GM21723 (cell line): ENCODE data around the gene SERTAD1.
"Not testable (repeated sequence)": the region's sequence is repeated elsewhere in the genome, so short reads cannot be mapped to it uniquely, and the experiment has no call there.

ENCODE experiments used
- ATAC-seq: cut with Tn5 transposase; IDR thresholded peaks from one replicate; pipeline ENCODE4 v1.9.1; 2021; ENCODE audit warnings: mild to moderate bottlenecking, moderate library complexity; ENCODE audit not compliant: unreplicated experiment

SERTAD1 gene

DNA sequence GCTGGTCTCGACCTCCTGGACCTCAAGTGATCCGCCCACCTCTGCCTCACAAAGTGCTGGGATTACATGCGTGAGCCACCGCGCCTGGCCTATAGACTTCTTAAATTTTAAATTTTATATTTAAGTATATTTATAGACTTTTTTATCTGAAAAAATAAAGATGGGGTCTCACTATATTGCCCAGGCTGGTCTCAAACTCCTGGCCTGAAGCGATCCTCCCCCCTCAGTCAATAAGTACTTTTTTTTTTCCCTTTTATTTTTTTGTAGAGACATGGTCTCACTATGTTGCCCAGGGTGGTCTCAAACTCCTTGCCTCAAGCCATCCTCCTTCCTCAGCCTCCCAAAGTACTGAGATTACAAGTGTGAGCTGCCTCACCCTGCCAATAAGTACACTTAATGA, 1.9 kb downstream of the SERTAD1 start:
- ATAC-seq: no peak

DNA sequence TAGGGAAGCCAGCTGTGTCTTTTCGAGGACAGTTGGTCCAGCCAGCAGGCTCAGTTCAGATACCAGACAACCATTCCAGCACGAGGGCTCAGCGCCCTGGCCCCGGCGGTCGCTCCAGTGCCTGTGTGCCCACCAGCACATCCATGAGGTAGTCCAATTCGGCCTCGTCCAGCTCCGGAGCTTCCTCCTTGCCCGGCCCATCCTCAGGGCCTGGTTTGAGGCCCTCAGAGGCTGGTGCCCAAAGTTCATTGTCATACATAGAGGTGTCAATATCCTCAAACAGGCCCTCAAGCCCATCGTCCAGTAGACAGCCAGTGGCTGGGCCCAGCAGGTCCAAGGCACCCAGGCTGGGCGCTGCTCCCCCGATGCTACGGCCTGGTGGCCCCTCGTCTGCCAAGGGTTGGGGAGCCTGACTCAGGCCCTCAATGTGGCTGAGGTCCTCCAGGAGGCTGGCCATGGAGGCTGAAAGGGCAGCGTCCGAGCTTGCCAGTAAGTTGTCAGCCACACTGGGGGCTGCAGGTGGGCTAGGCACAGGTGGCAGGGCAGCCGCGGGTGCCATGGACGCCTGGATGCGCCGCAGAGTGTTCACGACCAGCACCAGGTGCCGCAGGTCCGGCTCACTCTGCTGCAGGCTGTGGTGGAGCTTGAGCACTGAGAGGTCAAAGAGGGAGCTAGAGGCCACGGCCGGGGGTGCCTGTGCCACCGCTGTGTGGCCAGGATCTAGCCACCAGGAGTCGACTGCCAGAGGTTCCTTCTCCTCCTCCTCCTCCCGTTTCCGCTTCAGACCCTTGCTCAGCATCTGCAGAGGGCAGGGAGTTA, 2.8 kb downstream of the SERTAD1 start:
- ATAC-seq: no peak

DNA sequence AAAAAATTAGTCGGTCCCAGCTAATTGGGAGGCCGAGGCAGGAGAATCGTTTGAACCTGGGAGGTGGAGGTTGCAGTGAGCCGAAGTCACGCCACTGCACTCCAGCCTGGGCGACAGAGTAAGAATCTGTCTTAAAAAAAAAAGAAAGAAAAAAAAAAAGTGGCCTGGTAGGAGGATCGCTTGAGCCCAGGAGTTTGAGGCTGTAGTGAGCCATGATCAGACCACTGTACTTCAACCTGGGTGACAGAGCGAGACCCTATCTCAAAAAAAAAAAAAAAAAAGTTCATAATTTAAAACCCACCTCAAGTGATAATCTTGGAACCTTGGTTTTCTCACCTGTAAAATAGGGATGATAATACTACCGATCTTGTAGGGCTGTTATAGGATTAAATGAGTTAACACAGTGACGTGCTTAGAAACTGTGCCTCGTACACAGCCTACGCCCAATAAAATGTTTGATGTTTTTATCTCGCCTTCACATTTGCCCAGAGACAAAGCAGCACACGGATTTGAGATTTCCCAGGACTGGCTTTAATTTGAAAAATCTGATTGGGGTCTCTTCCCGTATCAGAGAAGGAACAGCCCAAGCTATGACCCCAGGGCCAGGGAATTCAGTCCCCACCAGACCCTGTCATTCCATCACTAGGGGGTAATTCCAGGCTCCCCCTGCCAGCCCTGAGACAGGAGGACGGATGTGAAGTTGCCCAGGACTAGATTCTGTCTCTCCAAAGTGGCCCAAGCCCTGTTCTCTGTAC, 3.6 kb downstream of the SERTAD1 start:
- no peak for ATAC-seq

DNA sequence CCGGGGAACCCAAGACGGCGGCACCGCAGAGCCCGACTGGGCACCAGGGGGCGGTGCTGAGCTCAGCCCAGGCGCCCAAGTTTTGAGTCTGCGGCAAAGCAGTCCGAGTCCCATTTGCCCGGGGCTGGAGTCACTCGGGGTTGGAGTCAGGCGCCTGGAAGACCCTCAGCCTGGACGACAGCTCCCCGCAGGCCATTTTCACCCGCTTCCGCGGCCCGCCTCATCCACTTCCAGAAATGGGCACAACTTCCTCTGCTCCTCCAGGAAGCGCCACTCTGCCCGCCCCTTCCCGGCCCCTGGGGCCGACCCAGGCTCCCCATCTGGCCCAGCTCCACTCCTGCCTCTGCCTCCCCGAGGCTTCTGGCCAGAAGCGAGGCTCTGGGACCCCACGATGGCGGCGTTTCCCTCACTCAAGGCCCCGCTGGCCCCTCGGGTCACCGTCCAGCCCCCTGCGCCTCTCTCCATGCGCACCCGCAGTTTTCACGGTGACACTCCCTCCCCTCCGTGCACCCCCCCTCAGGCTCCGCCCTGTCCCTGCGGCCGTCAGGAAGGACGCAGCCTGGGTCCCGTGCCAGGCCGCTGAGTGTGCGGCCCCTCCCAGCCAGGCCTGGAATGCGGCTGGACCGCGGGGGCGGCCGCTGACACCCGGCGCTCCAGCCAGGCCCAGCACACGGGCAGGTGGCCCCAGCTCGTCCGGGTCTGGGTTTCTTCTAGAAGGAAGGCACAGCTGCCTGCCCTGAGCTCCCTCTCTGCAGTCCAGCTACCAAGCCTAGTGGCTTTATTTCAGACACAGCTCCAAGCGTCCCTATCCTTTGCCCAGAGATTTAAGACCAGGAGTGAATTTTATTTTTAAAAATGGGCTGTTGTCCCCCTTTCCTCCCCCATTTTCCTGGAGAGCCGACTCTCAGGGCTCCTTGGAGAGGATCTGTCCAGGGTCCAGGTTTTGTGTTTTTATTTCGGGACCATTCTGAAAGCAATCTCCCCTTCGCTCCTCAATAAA, 4.7 kb downstream of the SERTAD1 start:
- ATAC-seq: peak; percentile 43

DNA sequence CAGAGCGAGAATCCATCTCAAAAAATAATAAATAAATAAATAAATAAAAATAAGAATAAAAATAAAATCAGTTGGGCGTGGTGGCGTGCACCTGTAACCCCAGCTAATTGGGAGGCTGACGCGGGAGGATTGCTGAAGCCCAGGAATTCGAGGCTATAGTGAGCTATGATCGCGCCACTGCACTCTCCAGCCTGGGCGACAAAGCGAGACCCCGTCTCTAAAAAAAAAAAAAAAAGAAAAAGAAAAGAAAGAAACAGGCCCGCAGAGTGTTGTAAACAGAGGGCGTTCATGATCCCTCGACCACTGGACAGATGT, 5.4 kb downstream of the SERTAD1 start:
- no peak for ATAC-seq

DNA sequence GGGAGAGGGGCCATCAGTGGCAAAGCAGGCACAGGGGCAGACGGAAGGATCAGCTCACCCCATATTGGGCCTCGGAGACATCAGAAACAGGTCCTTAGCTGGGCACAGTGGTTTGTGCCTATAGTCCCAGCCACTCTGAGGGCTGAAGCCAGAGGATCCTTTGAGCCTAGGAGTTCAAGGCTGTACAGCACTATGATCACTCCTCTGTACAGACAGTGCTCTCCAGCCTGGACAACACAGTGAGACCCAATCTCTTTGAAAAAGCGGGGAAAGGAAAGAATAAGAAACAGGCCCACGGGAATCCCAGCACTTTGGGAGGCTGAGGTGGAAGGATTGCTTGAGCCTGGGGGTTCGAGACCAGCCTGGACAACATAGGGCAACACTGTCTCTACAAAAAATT, 6.0 kb downstream of the SERTAD1 start:
- ATAC-seq: no peak

DNA sequence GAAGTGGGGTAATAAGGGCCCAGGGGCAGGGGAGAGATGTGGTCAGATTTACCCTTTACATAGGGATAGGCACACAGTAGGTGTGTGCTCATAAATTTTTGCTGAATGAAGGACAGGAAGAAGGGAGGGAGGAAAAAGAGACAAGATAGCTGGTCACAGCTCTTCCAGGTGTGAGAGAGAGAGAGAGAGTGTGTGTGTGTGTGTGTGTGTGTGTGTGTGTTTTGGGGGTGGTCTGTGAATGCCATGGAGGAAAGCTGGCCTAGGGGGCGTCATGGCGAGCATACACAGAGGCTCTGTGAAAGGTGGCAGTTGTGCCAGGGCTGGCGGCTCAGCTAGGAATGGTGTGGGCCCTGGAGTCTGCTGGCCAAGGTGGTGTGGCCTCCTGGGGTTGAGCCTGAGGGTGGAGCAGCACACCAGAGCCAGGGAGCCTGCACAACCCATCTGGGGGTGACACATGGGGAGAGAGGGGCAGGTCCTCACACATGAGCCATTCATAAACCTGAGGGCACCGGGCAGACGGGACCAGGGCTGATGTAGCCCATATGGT, 6.7 kb downstream of the SERTAD1 start:
- no peak for ATAC-seq

DNA sequence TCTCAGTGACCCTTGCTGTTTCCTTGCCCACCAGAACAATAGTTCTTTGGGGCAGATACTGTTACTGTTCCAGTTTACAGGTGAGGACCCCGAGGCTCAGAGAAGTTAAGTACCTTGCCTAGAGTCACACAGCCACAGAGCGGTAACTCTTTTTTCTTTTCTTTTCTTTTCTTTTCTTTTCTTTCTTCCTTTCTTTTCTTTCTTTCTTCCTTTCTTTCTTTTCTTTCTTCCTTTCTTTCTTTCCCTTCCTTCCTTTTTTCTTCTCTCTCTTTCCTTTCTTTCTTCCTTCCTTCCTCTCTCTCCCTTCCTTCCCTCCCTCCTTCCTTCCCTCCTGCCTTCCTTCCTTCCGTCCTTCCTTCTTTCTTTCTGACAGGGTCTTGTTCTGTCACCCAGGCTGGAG, 7.8 kb downstream of the SERTAD1 start:
- ATAC-seq: no peak

DNA sequence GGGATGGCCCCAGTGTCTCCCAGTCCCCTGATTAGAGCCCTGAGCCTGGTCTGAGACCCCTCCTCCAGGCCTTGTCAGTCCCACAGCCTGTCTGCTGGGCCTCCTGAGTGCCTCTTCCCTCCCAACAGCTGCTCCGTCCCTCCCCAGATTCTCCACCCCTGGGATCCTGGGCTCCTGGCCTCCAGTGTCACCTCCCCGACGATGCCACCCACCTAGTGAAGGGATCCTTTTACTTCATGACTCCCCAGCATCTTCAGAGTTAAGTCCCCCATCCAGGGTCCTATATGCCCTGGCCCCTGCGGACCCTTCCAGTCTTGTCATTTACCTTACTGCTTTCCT, 8.2 kb downstream of the SERTAD1 start:
- ATAC-seq: no peak

DNA sequence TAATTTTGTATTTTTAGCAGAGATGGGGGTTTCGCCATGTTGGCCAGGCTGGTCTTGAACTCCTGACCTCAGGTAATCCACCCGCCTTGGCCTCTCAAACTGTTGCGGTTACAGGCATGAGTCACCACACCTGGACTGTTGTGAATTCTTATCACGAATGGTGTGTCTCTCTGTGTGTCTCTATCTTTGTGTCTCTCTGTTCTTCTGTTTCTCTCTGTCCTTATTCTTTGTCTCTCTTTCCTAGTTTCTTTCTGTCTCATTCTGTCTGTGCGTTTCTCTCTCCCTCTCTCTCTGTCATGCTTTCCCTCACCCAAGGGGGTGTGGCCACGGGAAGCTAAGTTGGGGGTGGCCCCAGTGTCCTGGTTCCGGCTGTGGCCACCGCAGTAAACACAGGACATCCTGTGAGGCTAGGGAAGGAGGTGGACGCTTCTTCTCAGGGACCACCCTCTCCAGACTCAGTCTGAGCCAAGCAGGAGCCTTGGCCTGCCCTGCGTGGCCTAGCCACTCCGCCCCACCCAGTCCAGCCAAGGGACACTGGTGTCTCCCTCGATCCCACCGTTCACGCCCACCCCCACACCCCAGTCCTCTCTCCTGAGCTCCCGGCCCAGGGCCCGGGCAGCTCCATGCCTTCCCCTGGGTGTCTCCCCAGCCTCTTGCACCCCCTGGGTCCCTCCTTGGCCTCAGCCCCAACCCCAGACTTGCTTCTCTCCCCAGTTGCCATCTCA, 8.7 kb downstream of the SERTAD1 start:
- ATAC-seq: no peak

DNA sequence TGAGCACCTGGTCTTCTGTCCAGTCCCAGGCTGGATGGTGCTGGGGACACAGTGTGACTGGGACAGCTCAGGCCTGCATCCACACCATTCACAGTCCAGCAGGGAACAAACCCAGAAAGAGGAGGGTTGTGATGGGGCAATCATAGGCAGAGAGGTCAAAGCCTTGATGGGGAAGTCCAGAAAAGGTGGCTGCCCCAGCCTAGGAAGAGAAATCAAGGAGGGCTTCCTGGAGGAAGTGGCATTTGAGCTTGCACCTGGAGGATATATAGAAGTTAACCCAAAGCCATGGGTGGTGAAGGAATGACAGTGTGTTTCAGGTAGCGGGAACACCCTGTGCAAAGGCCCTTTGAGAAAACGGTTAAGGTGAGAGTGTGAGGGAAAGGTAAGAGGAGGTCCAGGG, 10.0 kb downstream of the SERTAD1 start:
- no peak for ATAC-seq

DNA sequence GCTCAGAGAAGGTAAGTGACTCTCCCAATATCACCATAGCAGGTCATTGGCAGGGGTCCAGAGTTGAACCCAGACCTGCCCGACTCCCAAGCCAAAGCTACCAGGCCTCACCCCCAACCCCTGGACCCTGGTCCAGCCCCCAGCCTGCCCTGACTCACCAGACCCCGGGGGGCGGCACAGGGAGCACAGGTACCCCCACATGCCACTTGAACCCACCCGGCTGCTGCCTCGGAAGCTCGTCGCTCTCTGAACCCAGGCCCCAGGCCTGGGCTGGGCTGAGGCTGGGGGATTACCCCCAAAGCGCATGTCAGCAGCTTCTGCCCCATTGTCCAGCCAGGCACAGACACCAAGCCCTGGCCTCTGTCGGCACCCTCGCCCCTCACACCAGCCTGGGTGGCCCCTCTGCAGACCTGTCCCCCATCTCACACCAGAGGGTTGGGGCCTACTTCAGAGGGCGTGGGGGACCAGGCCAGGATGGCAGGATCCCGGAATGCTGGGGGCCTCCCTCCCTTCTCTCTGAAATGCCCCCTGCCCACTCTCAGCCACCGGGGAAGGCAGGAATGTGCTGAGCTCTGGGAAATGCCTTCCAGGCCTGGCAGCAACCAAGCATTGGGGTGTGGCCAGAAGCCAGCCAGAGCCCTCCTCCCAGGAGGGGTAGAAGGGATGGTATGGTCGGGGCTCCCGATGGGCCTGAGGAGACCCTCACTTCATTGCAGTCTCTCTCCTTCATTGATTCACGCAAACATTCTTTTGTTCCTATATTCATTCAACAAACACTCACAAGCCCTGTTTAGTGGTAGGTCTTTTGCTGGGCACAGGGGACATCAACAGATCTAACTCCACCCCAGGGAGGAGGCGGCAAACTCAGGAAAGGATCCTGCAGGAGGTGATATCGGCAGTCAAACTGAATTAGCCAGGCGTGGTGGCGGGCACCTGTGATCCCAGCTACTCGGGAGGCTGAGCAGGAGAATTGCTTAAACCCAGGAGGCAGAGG, 11.0 kb downstream of the SERTAD1 start:
- no peak for ATAC-seq

DNA sequence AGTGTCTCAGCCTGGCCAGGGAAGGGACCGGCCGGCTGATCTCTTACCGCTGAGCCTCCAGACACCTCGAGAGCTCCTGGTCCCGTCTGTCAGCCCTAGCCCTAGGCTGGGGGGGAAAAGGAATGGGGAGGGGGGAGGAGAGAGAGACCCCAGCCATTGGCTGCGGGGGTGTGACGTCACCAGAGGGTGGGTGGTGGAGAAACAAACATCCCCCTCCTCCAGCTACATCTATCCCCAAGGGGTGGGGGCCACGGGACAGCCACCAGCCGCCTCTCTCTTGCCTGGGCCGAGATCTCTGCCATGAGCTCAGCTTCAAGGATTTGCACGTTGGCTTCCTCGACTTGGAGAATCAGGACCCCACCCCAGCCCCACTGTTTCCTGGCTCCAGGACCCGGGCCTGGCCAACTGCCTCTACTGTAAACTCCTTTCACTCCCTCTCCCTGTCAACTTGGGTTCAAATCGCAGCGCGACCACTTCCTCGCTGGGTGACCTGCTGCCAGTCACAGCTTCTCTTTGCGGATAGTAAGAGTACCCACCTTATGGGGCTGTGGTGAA, 12.4 kb downstream of the SERTAD1 start, which contains the start of gene PRX:
TSS of gene PRX (minus strand) at position 88 of the 555 bp plus-strand sequence. CDS start 5,446 bp downstream, outside the sequence.
- ATAC-seq: no peak

DNA sequence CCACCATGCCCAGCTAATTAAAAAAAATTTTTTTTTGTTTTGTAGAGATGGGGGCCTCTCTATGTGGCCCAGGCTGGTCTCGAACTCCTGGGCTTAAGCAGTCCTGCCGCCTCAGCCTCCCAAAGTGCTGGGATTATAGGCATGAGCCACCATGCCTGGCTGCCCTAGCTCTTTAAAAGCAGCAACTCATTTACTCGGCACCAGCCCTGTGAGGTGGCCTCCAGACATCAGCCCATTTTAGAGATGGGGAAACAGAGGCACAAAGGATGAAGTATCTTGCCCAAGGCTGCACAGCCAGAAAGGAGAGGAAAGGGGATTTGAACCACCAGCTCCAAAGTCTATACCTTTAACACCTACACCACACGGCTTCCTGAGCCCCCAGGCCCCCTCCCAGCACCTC, 12.9 kb downstream of the SERTAD1 start:
- no peak for ATAC-seq

DNA sequence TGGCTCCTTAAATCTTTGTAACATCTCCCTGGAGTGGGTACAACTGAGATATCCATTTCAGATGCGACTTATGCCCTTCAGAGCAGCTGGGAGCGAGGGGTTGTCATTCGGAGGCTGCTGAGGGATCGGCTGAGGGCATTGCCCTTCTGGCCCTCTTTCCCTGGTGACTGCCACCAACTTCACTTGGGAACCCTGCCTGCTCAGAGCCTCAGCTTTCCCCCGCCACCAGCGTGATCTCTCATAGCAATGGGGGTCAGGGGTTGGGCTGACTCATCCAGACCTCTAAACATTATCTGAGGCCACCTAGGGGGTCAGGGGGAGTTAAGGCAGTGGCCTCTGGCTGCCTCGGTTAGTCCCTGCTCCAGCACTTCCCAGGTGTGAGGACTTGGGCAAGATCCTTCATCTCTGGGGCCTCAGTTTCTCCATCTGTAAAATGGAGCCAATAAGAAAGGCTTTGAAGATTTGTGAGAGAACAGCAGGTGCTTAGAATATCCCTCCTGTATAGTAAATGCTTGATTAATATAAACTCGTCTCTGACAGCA, 13.8 kb downstream of the SERTAD1 start:
- ATAC-seq: no peak

DNA sequence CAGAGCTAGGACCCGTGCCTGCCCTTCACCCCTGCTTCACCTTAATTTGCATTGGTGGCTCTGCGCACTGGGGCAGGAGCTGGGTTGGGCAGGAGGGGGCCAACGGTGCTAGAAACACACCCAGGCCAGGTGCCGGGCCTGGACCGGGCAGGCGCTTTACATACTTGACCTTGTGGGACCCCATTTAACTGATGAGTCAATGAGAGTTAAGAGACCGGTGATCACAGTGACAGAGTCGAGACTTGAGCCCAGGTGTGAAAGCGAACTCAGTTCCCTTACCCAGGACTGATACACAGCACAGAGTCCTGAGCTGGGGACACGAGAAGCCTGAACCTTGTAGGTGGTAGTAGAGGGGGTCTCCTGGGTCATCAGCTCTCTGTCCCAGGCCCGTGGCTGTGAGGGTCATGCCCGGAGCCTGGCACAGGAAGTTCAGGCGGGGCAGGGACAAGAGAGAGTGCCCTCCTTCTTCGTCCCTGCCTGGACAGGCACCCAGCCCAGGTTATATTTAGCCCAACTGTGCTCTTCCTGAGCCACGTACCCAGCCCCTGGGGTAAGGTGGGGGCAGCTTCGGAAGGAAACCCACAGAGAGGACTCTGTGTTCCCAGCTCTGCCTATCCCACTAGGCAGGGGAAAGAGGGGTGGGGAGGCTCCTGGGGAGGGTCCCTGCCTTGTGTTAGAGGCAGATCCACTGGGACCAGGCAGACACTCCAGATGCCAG, 14.5 kb downstream of the SERTAD1 start:
- ATAC-seq: no peak

DNA sequence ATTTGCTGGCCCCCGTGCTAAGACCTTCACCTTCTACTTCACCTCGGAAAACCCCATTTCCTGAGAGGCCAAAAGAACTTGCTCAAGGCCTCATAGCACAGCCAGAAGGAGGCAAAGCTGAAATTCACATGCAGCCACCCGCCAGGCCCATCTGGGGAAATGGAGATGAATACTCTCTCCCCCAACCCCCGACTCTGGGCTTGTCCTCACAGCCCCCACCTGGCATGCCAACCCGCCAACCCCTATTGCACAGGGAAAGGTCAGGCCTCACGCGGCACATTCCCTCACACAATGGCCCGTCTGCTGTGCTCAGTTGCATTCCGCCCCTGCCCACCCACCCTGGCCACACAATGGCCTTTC, 15.8 kb downstream of the SERTAD1 start:
- no peak for ATAC-seq

DNA sequence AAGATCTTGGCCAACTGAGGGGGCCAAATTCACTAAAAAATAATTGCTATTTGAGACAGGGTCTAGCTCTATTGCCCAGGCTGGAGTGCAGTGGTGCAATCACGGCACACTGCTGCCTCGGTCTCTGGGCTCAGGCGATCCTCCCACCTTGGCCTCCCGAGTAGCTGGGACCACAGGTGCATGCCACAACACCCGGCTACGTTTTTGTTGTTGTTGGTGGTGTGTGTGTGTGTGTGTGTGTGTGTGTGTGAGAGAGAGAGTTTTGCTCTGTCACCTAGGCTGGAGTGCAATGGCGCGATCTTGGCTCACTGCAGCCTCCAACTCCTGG, 17.2 kb downstream of the SERTAD1 start:
- ATAC-seq: not testable (repeated sequence)
